K562 (cell line): ENCODE data around the gene YPEL2. TPM values are rescaled to one million over a fixed set of nuclear protein-coding genes. Genes with fewer than 3 reads are reported as not detected.

Source experiments
- CEBPZ ChIP-seq: fragments of 150-350 bp; IDR thresholded peaks from 2 replicates; pipeline ENCODE4 v1.6.1; 2014; ENCODE audit warnings: low read depth, mild to moderate bottlenecking, low read length, borderline replicate concordance
- CREM ChIP-seq: IDR thresholded peaks from 2 replicates; pipeline ENCODE4 v1.6.1; 2014; ENCODE audit warnings: antibody characterized with exemption, low read depth
- DACH1 ChIP-seq: fragments of 450-650 bp; IDR thresholded peaks from 2 replicates; pipeline ENCODE4 v1.6.1; 2018; ENCODE audit not compliant: partially characterized antibody
- IRF1 ChIP-seq: sonication (generic); formaldehyde crosslinking; IDR thresholded peaks from 2 replicates; pipeline ENCODE4 v1.8.0; 2022; ENCODE audit warnings: missing genetic modification reagents, mild to moderate bottlenecking, borderline replicate concordance
- KLF1 ChIP-seq: fragments of 450-650 bp; IDR thresholded peaks from 2 replicates; pipeline ENCODE4 v1.6.1; 2016; ENCODE audit warnings: missing genetic modification characterization, missing compliant biosample characterization
- MCM5 ChIP-seq: fragments of 450-650 bp; IDR thresholded peaks from 2 replicates; pipeline ENCODE4 v1.6.1; 2016; ENCODE audit warnings: low read depth
- MLX ChIP-seq, 2 experiments: fragments of 450-650 bp in 1 of 2; sonication (generic) in 1 of 2; formaldehyde crosslinking; conservative IDR thresholded peaks; 2 replicates each; pipeline versions ENCODE4 v1.4.0 to v1.8.1; 2020 to 2022; ENCODE audit warnings: mild to moderate bottlenecking in 1 of 2, missing genetic modification reagents in 1 of 2
- RBM25 ChIP-seq: fragments of 200-400 bp; formaldehyde crosslinking; IDR thresholded peaks from 2 replicates; pipeline ENCODE4 v1.6.1; 2018; ENCODE audit warnings: low read length, low read depth, moderate library complexity; ENCODE audit not compliant: severe bottlenecking
- RERE ChIP-seq: sonication (generic); formaldehyde crosslinking; IDR thresholded peaks from 2 replicates; pipeline ENCODE4 v1.8.0; 2023; ENCODE audit warnings: missing genetic modification reagents, mild to moderate bottlenecking, borderline replicate concordance
- SAFB ChIP-seq: fragments of 200-400 bp; formaldehyde crosslinking; IDR thresholded peaks from 2 replicates; pipeline ENCODE4 v1.6.1; 2017; ENCODE audit warnings: low read depth, low read length, borderline replicate concordance
- SREBF2 ChIP-seq: sonication (generic); formaldehyde crosslinking; IDR thresholded peaks from 2 replicates; pipeline ENCODE4 v1.4.0; 2020; ENCODE audit warnings: mild to moderate bottlenecking, missing genetic modification reagents
- TBP ChIP-seq: optimal IDR thresholded peaks from 2 replicates; pipeline ENCODE3; 2011; ENCODE audit warnings: low read depth, low read length, improper control_type of control experiment
- ZNF124 ChIP-seq: sonication (generic); formaldehyde crosslinking; IDR thresholded peaks from 2 replicates; pipeline ENCODE4 v1.8.1; 2022; ENCODE audit warnings: missing genetic modification reagents
- ZNF175 ChIP-seq: fragments of 200-800 bp; sonication (Bioruptor generic); IDR thresholded peaks from 2 replicates; pipeline ENCODE4 v1.6.1; 2016; ENCODE audit warnings: low read depth, mild to moderate bottlenecking, missing genetic modification characterization, missing compliant biosample characterization
- ZNF311 ChIP-seq: fragments of 250-450 bp; sonication (Bioruptor Pico); IDR thresholded peaks from 2 replicates; pipeline ENCODE4 v1.4.0; 2020; ENCODE audit warnings: mild to moderate bottlenecking, moderate library complexity
- polyA plus RNA-seq, 8 experiments: library from polyadenylated mRNA; depleted of rRNA in 4 of 8; stranded (reverse) in 5 of 8; unstranded in 3 of 8; fragments of >200 nt; fragmentation: Nextera tagmentation in 2 of 8; fragmentation: Illumina TruSeq in 1 of 8; extraction: Ambion mirVana in 2 of 8; extraction: Trizol in 1 of 8; gene quantifications; 2 replicates each; pipeline versions ENCODE4 v1.2.1 to v1.2.3, GENCODE V29; 2011 to 2014; ENCODE audit warnings: inconsistent platforms in 1 of 8, missing spikeins in 1 of 8
- total RNA-seq, 7 experiments: library from RNA; depleted of rRNA in 6 of 7; stranded (reverse); fragments of >200 nt in 6 of 7; fragmentation: Illumina TruSeq in 2 of 7; extraction: Trizol in 2 of 7; gene quantifications; 2 replicates each; pipeline versions ENCODE4 v1.2.1 to v1.2.3, GENCODE V29; 2011 to 2021; ENCODE audit warnings: low replicate concordance in 1 of 7

The YPEL2 gene
- total and polyA plus RNA-seq, 9 of the 15 experiments (the other 6 are each of a cell fraction or from before 2014, with no cell fraction given), result 0.11 to 2.4 (median 0.47) TPM

GRCh38 chr17:59388069-59388556 is 56.7 kb downstream of the YPEL2 start (continued):
- no peak for TF ChIP-seq RERE (CRISPR knock-in tag)
- no peak for TF ChIP-seq ZNF175
- TF ChIP-seq RBM25, result no peak
- no peak for TF ChIP-seq IRF1 (CRISPR knock-in tag)
- no peak for TF ChIP-seq MLX (CRISPR knock-in tag; conservative IDR thresholded peaks at IDR 0.05)
- TF ChIP-seq SREBF2 (CRISPR knock-in tag), result no peak
- TF ChIP-seq CEBPZ, result no peak
- no peak for TF ChIP-seq DACH1
- no peak for TF ChIP-seq ZNF124
- TF ChIP-seq CREM, result no peak
- no peak for TF ChIP-seq KLF1
- TF ChIP-seq TBP, result no peak
- no peak for TF ChIP-seq MCM5
- no peak for TF ChIP-seq ZNF311 (CRISPR knock-in tag)
- no peak for TF ChIP-seq SAFB
